A673 (cell line): ENCODE data around the gene IL1B.

Source experiments
- CTCF ChIP-seq: fragments of 300-800, 200-600 bp; sonication (generic); conservative IDR thresholded peaks from 2 replicates; pipeline ENCODE4 v1.5.1; 2017; ENCODE audit warnings: low read depth, mild to moderate bottlenecking, antibody characterized with exemption, low read length, moderate library complexity, mixed read lengths
- EZH2 ChIP-seq: fragments of 200-600 bp; sonication (generic); IDR thresholded peaks from 2 replicates; pipeline ENCODE4 v1.6.1; 2017; ENCODE audit warnings: borderline replicate concordance, low read depth, mild to moderate bottlenecking, mixed read lengths, antibody characterized with exemption, low read length; ENCODE audit not compliant: poor library complexity, severe bottlenecking

- TF ChIP-seq CTCF (no peak), EZH2 (no peak)
Measured at GRCh38 chr2:112798979-112799975, 37.3 kb downstream of the IL1B start.
